ENCODE data around the gene CDH18. TPM values are rescaled to one million over a fixed set of nuclear protein-coding genes. Genes with fewer than 3 reads are reported as not detected.

Gene CDH18
- total RNA-seq, 1 experiment from 2014 or later: not detected

- Histone ChIP-seq H3K9me3 (ENCODE audit: control insufficient read depth in 1 of 2, insufficient read depth in 1 of 2, low read depth in 1 of 2, low read length in 2 of 2) (peaks cover 0 to 10% of the 10 kb centered on the region in 2 experiments; a peak in 3 of 4 replicates), H2AFZ (ENCODE audit: low read depth, low read length, poor library complexity, severe bottlenecking) (no peak overlapping the region), H3K9ac (ENCODE audit: low read length) (no peak overlapping the region), H4K20me1 (ENCODE audit: insufficient read depth) (no peaks in the 10 kb centered on the region), H3K4me3 (replicated peaks in 1 of 2; ENCODE audit: low read depth in 1 of 2, low read length in 2 of 2) (no peak overlapping the region), H3K79me2 (ENCODE audit: insufficient read depth, low read length) (no peaks in the 10 kb centered on the region), H3K4me2 (ENCODE audit: low read length) (no peak overlapping the region), H3K27me3 (ENCODE audit: insufficient read depth, low read length) (no peaks in the 10 kb centered on the region), H3K36me3 (ENCODE audit: control insufficient read depth in 1 of 2, insufficient read depth in 2 of 2, low read length in 2 of 2) (no peaks in the 10 kb centered on the region), H3K27ac (ENCODE audit: low read depth, low read length) (no peak overlapping the region), H3K9me2 (ENCODE audit: insufficient read depth) (no peaks in the 10 kb centered on the region), H3K4me1 (ENCODE audit: control insufficient read depth in 1 of 2, insufficient read depth in 2 of 2, low read length in 2 of 2) (no peaks in the 10 kb centered on the region)
- ChIA-PET RAD21 (ENCODE audit: low non-redundant PET in 1 of 2, low total read pairs in 2 of 2, uncharacterized antibody in 2 of 2, unreplicated experiment in 2 of 2) (no interaction called here), CTCF (no interaction called here), POLR2A (no interaction called here)
- DNase-seq (ENCODE audit: low read depth, low spot score) (no peak), ATAC-seq (no peak)
- no TSS peak for BruUV-seq (replicated peaks)
- intact Hi-C loops (cut with micrococcal nuclease): no loop called here
- TF ChIP-seq FOSL1 (IDR thresholded peaks at IDR 0.05; ENCODE audit: low read depth) (no peak), ZFX (IDR thresholded peaks at IDR 0.05) (no peak), CBX3 (IDR thresholded peaks at IDR 0.05; ENCODE audit: low read depth) (no peak), EZH2 (IDR thresholded peaks at IDR 0.05) (no peak), ZBTB33 (IDR thresholded peaks at IDR 0.05; ENCODE audit: extremely low read depth, insufficient replicate concordance, low read length) (no peak), RAD21 (IDR thresholded peaks at IDR 0.05; ENCODE audit: low read depth) (no peak), MAX (IDR thresholded peaks at IDR 0.05) (no peak), POLR2A (IDR thresholded peaks at IDR 0.05; ENCODE audit: borderline replicate concordance, extremely low read depth, insufficient read depth, insufficient read length) (no peak), ATF3 (IDR thresholded peaks at IDR 0.05) (no peak), YY1 (IDR thresholded peaks at IDR 0.05; ENCODE audit: extremely low read depth, insufficient replicate concordance, low read depth, low read length) (no peak)
These were observed 432.1 kb downstream of the CDH18 start for GRCh38 chr5:19555876-19556275.
